Progenitor cell of endocrine pancreas (in vitro differentiated cells): Measurements from ENCODE around the gene SPEF1. TPM values are rescaled to one million over a fixed set of nuclear protein-coding genes. Genes with fewer than 3 reads are reported as not detected.

Source experiments
- DNase-seq: peaks from one replicate; pipeline ENCODE4 v3.0.0; 2021; ENCODE audit warnings: low spot score; ENCODE audit not compliant: unreplicated experiment
- H3K27ac Mint-ChIP-seq: 2 replicates; pipeline ENCODE4 v1.8.0; 2021; ENCODE audit warnings: mild to moderate bottlenecking, moderate library complexity, mixed read lengths
- H3K27me3 Mint-ChIP-seq: 2 replicates; pipeline ENCODE4 v1.8.0; 2021; ENCODE audit warnings: mixed read lengths
- H3K36me3 Mint-ChIP-seq: 2 replicates; pipeline ENCODE4 v1.8.0; 2022; ENCODE audit warnings: mixed read lengths; ENCODE audit not compliant: insufficient read depth
- H3K4me1 Mint-ChIP-seq: 2 replicates; pipeline ENCODE4 v1.8.0; 2021; ENCODE audit warnings: low read depth, mixed read lengths
- H3K4me3 Mint-ChIP-seq: 2 replicates; pipeline ENCODE4 v1.8.0; 2021; ENCODE audit warnings: low read depth, mild to moderate bottlenecking, moderate library complexity, mixed read lengths
- H3K9me3 Mint-ChIP-seq: 2 replicates; pipeline ENCODE4 v1.8.0; 2021; ENCODE audit warnings: low read depth, mixed read lengths
- CTCF ChIP-seq: fragments of 200-600 bp; sonication (generic); IDR thresholded peaks from one replicate; pipeline ENCODE4 v1.5.0; 2021; ENCODE audit warnings: antibody characterized with exemption, mild to moderate bottlenecking; ENCODE audit not compliant: unreplicated experiment
- total RNA-seq: library from RNA; stranded (reverse); gene quantifications from 2 replicates; pipeline ENCODE4 v1.2.1, GENCODE V29; 2021

The SPEF1 gene
- total RNA-seq, 1 donor from 2014 or later, result 1.9 TPM

GRCh38 chr20:3739054-3739925, 42.0 kb downstream of the SPEF1 start:
- H3K4me1 Mint-ChIP-seq, result peaks cover 14% of the 10 kb centered on the region
- TF ChIP-seq CTCF, result no peak
- H3K27me3 Mint-ChIP-seq, result peaks cover 32% of the 10 kb centered on the region
- no peak overlapping the region for H3K4me3 Mint-ChIP-seq
- DNase-seq, result no peak
- no peak overlapping the region for H3K27ac Mint-ChIP-seq
- no peaks in the 10 kb centered on the region for H3K9me3 Mint-ChIP-seq
- H3K36me3 Mint-ChIP-seq, result no peaks in the 10 kb centered on the region

DNA sequence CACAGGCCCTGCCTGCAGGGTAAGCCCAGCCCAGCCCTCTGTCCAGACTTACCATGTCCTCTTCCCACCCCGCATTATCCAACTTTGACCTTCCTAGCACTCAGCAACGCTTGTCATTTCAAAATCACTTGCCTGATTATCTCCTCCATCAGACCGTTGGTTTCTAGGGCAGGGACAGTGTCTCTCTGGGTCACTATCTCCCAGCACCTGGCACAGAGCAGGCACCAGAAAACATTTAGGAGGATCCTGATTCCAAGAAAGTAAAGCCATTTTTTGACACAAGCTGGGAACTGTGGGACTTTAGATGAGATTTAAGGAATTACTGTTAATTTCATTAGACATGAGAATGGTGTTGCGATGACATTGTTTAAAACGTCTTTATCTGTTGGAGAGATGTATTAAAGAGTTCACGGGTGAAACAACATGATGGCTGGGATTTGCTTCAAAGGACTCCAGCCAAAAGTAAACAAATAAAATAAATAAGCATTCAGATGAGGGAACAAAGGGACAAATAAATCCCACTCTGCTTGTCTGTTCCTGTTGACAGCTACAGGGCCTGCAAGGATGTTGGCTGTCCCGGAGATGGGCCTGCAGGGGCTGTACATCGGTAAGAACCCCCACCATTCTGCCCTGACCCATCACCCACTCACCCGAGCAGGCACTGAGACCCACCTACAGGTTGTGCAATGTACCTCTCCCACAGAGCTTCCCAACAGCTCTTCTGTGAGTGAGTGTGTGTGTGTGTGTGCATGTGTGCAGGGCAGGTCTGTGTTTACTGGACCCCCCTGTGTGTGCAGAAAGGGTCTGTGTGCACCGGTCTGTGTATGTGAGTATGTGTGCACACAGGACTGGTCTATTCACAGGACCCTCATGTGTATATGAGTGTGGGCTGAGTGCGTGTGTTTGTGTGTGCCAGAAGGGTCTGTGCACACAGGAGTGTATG, 42.9 kb downstream of the SPEF1 start:
- no peak for DNase-seq
- H3K27me3 Mint-ChIP-seq, result peaks cover 28% of the 10 kb centered on the region
- H3K36me3 Mint-ChIP-seq, result no peaks in the 10 kb centered on the region
- H3K27ac Mint-ChIP-seq, result peak overlapping the region; percentile 23
- H3K9me3 Mint-ChIP-seq, result no peaks in the 10 kb centered on the region
- H3K4me3 Mint-ChIP-seq, result no peak overlapping the region
- TF ChIP-seq CTCF, result no peak
- H3K4me1 Mint-ChIP-seq, result peaks cover 14% of the 10 kb centered on the region

- DNase-seq, result no peak
- Mint-ChIP-seq H3K4me1 (peaks cover 14% of the 10 kb centered on the region), H3K27me3 (peaks cover 44% of the 10 kb centered on the region), H3K27ac (no peak overlapping the region), H3K9me3 (no peaks in the 10 kb centered on the region), H3K4me3 (no peak overlapping the region), H3K36me3 (no peaks in the 10 kb centered on the region)
- no peak for TF ChIP-seq CTCF
These were observed 45.5 kb downstream of the SPEF1 start for GRCh38 chr20:3735768-3736167.

GRCh38 chr20:3734111-3734843, 47.0 kb downstream of the SPEF1 start:
- DNase-seq, result no peak
- Mint-ChIP-seq H3K9me3 (no peaks in the 10 kb centered on the region), H3K27me3 (peaks cover 54% of the 10 kb centered on the region), H3K4me3 (no peak overlapping the region), H3K27ac (no peak overlapping the region), H3K4me1 (peaks cover 12% of the 10 kb centered on the region), H3K36me3 (no peaks in the 10 kb centered on the region)
- TF ChIP-seq CTCF, result no peak
